Measurements from ENCODE around the gene ELN. TPM values are rescaled to one million over a fixed set of nuclear protein-coding genes. Genes with fewer than 3 reads are reported as not detected.

Gene ELN
- total RNA-seq, 4 donors from 2014 or later = 11.5 to 210 (median 27.9) TPM

- Histone ChIP-seq H3K27ac (peak overlapping the region; percentile 43 to 68 (median 62)), H3K9me3 (no peaks in the 10 kb centered on the region), H3K27me3 (no peaks in the 10 kb centered on the region), H3K36me3 (no peaks in the 10 kb centered on the region), H3K4me1 (peaks cover 0 to 20% (median 2%) of the 10 kb centered on the region in 4 donors), H3K4me3 (peak overlapping the region in 1 of 4 donors; percentile 9)
- DNase-seq = peak in 1 of 3 donors; percentile 59
- no peak for TF ChIP-seq CTCF (IDR thresholded peaks at IDR 0.05)
- no peak for TF ChIP-seq POLR2A (IDR thresholded peaks at IDR 0.05)
Observed at GRCh38 chr7:74033372-74034311, 5.7 kb downstream of the ELN start.

- Histone ChIP-seq H3K27ac (peak overlapping the region in 3 of 4 donors; percentile 17 to 45 (median 17)), H3K27me3 (no peaks in the 10 kb centered on the region), H3K4me3 (no peak overlapping the region), H3K36me3 (no peaks in the 10 kb centered on the region), H3K4me1 (peaks cover 0 to 11% (median 0%) of the 10 kb centered on the region in 4 donors), H3K9me3 (no peaks in the 10 kb centered on the region)
- TF ChIP-seq POLR2A (IDR thresholded peaks at IDR 0.05) (no peak), CTCF (IDR thresholded peaks at IDR 0.05) (no peak)
- DNase-seq = no peak
Observed at GRCh38 chr7:74037609-74038008, 9.6 kb downstream of the ELN start.

- Histone ChIP-seq H3K4me1 (peaks cover 0 to 6% (median 0%) of the 10 kb centered on the region in 4 donors), H3K36me3 (no peaks in the 10 kb centered on the region), H3K27me3 (no peaks in the 10 kb centered on the region), H3K27ac (peak overlapping the region in 3 of 4 donors; percentile 17 to 45 (median 17)), H3K4me3 (no peak overlapping the region), H3K9me3 (no peaks in the 10 kb centered on the region)
- DNase-seq = no peak
- TF ChIP-seq POLR2A (IDR thresholded peaks at IDR 0.05) = no peak
Observed at GRCh38 chr7:74038194-74038961, 10.4 kb downstream of the ELN start.

- DNase-seq = no peak
- H3K36me3 ChIP-seq = no peaks in the 10 kb centered on the region
- H3K27me3 ChIP-seq = no peaks in the 10 kb centered on the region
- no peak overlapping the region for H3K4me3 ChIP-seq
- TF ChIP-seq CTCF (IDR thresholded peaks at IDR 0.05) = no peak
- TF ChIP-seq POLR2A (IDR thresholded peaks at IDR 0.05) = no peak
- H3K9me3 ChIP-seq = no peaks in the 10 kb centered on the region
- no peak overlapping the region for H3K27ac ChIP-seq
- H3K4me1 ChIP-seq = no peaks in the 10 kb centered on the region
Observed at GRCh38 chr7:74039337-74039736, 11.4 kb downstream of the ELN start.

- DNase-seq = no peak
- Histone ChIP-seq H3K4me3 (no peak overlapping the region), H3K27ac (no peak overlapping the region), H3K36me3 (no peaks in the 10 kb centered on the region), H3K27me3 (no peaks in the 10 kb centered on the region), H3K9me3 (no peaks in the 10 kb centered on the region), H3K4me1 (no peaks in the 10 kb centered on the region)
- TF ChIP-seq CTCF (IDR thresholded peaks at IDR 0.05) (no peak), POLR2A (IDR thresholded peaks at IDR 0.05) (no peak)
Observed at GRCh38 chr7:74040101-74040790, 12.3 kb downstream of the ELN start.
